Kidney (tissue), 14 donors: ENCODE data around the gene FLOT2. TPM values are rescaled to one million over a fixed set of nuclear protein-coding genes. Genes with fewer than 3 reads are reported as not detected.

Source experiments
- DNase-seq, 5 donors: peaks; one replicate each; pipeline ENCODE4 v3.0.0-alpha.2; 2013 to 2020
- FAIRE-seq: peaks from 2 replicates; lab custom pipeline; 2012; peaks lifted over from hg19 to GRCh38; lab: Jason Lieb, UNC
- H3K27ac ChIP-seq, 2 donors: one replicate each; pipeline ENCODE4 v1.7.0; 2013; ENCODE audit warnings: low read depth in 2 of 2, low read length in 2 of 2, inconsistent platforms in 1 of 2
- H3K27me3 ChIP-seq: one replicate; pipeline ENCODE4 v1.7.1; 2013; ENCODE audit warnings: low read length, inconsistent platforms; ENCODE audit not compliant: control insufficient read depth, insufficient read depth
- H3K36me3 ChIP-seq, 3 donors: one replicate each; pipeline versions ENCODE4 v1.7.0 to v1.7.1; 2013; ENCODE audit warnings: low read length in 3 of 3, control low read depth in 1 of 3, inconsistent platforms in 1 of 3; ENCODE audit not compliant: insufficient read depth in 3 of 3, control insufficient read depth in 2 of 3
- H3K4me1 ChIP-seq, 3 donors: one replicate each; pipeline versions ENCODE4 v1.7.0 to v1.7.1; 2013; ENCODE audit warnings: low read length in 3 of 3, inconsistent platforms in 1 of 3, low read depth in 1 of 3; ENCODE audit not compliant: control insufficient read depth in 2 of 3, insufficient read depth in 2 of 3
- H3K4me3 ChIP-seq, 3 donors: one replicate each; pipeline versions ENCODE4 v1.7.0 to v1.8.1; 2013; ENCODE audit warnings: low read length in 3 of 3, control low read depth in 1 of 3, inconsistent platforms in 1 of 3
- H3K9ac ChIP-seq, 3 donors: one replicate each; pipeline versions ENCODE4 v1.7.0 to v1.7.1; 2013; ENCODE audit warnings: low read length in 3 of 3, control low read depth in 1 of 3, inconsistent platforms in 1 of 3
- H3K9me3 ChIP-seq, 3 donors: one replicate each; pipeline versions ENCODE4 v1.7.0 to v1.7.1; 2013; ENCODE audit warnings: low read length in 3 of 3, control low read depth in 1 of 3, inconsistent platforms in 1 of 3; ENCODE audit not compliant: control insufficient read depth in 2 of 3, insufficient read depth in 1 of 3
- CTCF ChIP-seq: IDR thresholded peaks from 3 replicates; pipeline ENCODE4 v1.5.1; 2012; ENCODE audit warnings: mild to moderate bottlenecking, moderate library complexity, borderline replicate concordance; ENCODE audit not compliant: insufficient read depth; ENCODE audit errors: extremely low read depth
- intact Hi-C: fragments of 100-400 bp; cut with DNase I; formaldehyde crosslinking; loops from one replicate; pipeline ENCODE4 v1.11.1; 2022
- polyA plus RNA-seq: library from polyadenylated mRNA; stranded (reverse); fragments of 350-450 nt; fragmentation: Illumina TruSeq; extraction: RNeasy Lipid Tissue Mini Kit (QIAGEN cat#74804); gene quantifications from one replicate; pipeline ENCODE4 v1.2.3, GENCODE V29; 2014; ENCODE audit warnings: low read depth, low replicate concordance; ENCODE audit not compliant: insufficient read depth
- total RNA-seq: library from RNA; stranded (reverse); fragmentation: NEBNext Ultra II Directional; extraction: Animal tissue kit (Norgen Biotek cat#: 25700); gene quantifications from one replicate; pipeline ENCODE4 v1.2.1, GENCODE V29; 2021
- donor health status: control.
- donor health status: control.
- donor health status: control.
- donor health status: control.
- donor health status: control.
- donor health status: DM: yes; HTN: yes; CAD: no.
- donor health status: Normal renal cell carcinoma (clear cell type).

Gene FLOT2
- total and polyA plus RNA-seq, 2 donors from 2014 or later: 200 to 260 TPM

GRCh38 chr17:28898527-28898955, 1.0 kb upstream of the FLOT2 start:
- DNase-seq (no peak), FAIRE-seq (no peak)
- no peaks in the 10 kb centered on the region for H3K9me3 ChIP-seq
- H3K27me3 ChIP-seq: no peaks in the 10 kb centered on the region
- H3K9ac ChIP-seq: peak overlapping the region in 1 of 3 donors; percentile 94
- no peak for TF ChIP-seq CTCF
- intact Hi-C loops: no loop called here
- no peaks in the 10 kb centered on the region for H3K36me3 ChIP-seq
- peaks cover 0 to 27% (median 16%) of the 10 kb centered on the region in 3 donors for H3K4me1 ChIP-seq
- no peak overlapping the region for H3K4me3 ChIP-seq
- peak overlapping the region in 1 of 2 donors; percentile 97 for H3K27ac ChIP-seq

GRCh38 chr17:28897769-28898526, 415 bp upstream of the FLOT2 start:
- Histone ChIP-seq H3K9ac (peak overlapping the region; percentile 42 to 99 (median 94)), H3K36me3 (no peaks in the 10 kb centered on the region), H3K27ac (peak overlapping the region; percentile 90 to 97), H3K9me3 (no peaks in the 10 kb centered on the region), H3K27me3 (no peaks in the 10 kb centered on the region), H3K4me1 (peaks cover 0 to 25% (median 18%) of the 10 kb centered on the region in 3 donors), H3K4me3 (peak overlapping the region; percentile 72 to 87 (median 73))
- DNase-seq: peak in 1 of 5 donors; percentile 75
- intact Hi-C loops: no loop called here
- FAIRE-seq: no peak
- TF ChIP-seq CTCF: no peak

- DNase-seq (no peak), FAIRE-seq (no peak)
- H3K27me3 ChIP-seq: no peaks in the 10 kb centered on the region
- H3K36me3 ChIP-seq: no peaks in the 10 kb centered on the region
- H3K4me1 ChIP-seq: peaks cover 0 to 31% (median 26%) of the 10 kb centered on the region in 3 donors
- H3K9me3 ChIP-seq: no peaks in the 10 kb centered on the region
- H3K4me3 ChIP-seq: peak overlapping the region; percentile 53 to 87 (median 72)
- no peak for TF ChIP-seq CTCF
- intact Hi-C loops: no loop called here
- H3K27ac ChIP-seq: peak overlapping the region; percentile 90 to 97
- peak overlapping the region in 2 of 3 donors; percentile 89 to 94 for H3K9ac ChIP-seq
Observed at GRCh38 chr17:28896491-28896883, 1.0 kb downstream of the FLOT2 start.
